HG03280 (cell line): ENCODE data around the gene SHISAL1.

Experiments
- ATAC-seq: cut with Tn5 transposase; IDR thresholded peaks from one replicate; pipeline ENCODE4 v1.9.1; 2021; ENCODE audit warnings: mild to moderate bottlenecking, moderate library complexity; ENCODE audit not compliant: unreplicated experiment

SHISAL1 gene

DNA sequence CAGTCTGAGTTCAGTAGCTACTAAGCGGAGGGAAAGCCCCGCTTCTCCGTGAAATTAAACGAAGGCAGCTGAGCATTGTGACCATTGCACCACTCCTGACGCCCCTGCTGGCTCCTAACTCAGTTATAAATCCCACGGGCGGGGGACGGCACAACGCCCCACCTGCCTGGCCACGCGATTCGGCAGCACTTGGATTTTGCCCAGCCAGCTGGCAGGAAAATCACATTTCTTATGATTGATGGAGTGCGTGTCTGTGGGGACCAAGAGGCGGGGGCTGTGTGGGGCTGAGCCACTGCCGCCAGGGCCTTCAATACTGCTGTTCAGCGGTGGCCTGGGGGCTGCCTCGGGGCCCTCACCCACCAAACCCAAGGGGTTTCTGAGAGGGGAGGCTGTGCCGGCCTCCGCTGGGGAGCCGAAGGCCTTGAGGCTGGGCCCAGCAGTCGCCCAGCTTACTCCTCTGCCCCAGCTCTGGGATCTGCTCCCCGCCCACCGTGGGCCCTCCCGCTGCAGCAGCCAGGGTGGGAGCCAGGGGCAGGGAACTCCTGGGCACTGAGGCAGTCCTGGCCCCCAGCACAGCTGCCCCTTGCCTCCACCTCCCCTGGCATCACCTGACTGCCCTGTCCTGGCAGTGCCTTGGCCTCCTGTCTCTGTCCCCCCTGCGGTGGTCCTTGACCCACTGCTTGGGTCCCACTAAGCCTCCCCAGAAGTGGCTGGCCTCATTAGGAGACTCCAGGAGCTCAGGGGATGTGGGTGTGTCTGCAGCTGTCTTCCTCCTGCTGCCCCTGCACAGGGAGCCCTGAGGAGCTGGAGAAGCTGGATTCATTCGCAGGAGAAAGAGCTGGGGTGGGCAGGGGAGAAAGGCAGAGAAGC is 30.7 kb downstream of the SHISAL1 start:
- ATAC-seq = no peak

DNA sequence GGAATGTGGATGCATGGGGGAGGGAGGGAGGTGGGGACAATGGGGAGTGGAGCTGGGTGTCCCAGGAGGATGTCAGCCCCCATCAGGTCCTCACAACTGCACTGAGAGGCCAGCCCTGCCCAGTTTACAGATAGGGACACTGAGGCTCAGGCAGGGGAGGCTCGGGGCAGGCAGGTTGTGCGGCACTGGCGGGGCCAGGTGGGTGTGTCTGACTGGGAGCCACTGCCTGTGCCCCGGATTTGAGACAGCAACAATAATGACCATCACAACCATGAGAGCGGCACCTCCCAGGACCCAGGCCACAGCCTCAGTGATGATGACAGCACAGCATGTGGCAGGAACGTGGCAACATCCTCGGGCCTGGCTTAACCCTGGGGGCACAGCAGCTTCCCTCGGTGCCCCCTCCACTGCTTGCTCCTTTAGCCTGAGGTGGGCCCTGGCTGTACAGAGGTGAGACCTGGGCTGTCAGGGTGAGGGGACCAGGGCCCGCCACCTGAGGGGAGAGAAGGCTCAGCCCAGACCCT is 32.0 kb downstream of the SHISAL1 start:
- ATAC-seq = no peak

DNA sequence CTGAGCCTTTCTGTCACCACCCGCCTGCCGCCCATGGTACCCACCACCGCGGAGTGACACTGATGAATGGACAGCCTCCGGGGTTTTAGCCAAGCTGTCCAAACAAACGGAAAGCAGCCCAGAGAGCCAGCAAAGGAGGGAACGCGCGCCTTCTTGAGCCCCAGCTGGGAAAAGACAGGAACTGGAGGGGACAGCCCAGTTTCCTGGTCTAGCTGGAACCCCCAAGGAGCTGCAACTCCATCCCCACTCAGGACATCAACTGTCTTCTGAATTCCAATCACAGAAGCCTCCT is 33.7 kb downstream of the SHISAL1 start:
- no peak for ATAC-seq

DNA sequence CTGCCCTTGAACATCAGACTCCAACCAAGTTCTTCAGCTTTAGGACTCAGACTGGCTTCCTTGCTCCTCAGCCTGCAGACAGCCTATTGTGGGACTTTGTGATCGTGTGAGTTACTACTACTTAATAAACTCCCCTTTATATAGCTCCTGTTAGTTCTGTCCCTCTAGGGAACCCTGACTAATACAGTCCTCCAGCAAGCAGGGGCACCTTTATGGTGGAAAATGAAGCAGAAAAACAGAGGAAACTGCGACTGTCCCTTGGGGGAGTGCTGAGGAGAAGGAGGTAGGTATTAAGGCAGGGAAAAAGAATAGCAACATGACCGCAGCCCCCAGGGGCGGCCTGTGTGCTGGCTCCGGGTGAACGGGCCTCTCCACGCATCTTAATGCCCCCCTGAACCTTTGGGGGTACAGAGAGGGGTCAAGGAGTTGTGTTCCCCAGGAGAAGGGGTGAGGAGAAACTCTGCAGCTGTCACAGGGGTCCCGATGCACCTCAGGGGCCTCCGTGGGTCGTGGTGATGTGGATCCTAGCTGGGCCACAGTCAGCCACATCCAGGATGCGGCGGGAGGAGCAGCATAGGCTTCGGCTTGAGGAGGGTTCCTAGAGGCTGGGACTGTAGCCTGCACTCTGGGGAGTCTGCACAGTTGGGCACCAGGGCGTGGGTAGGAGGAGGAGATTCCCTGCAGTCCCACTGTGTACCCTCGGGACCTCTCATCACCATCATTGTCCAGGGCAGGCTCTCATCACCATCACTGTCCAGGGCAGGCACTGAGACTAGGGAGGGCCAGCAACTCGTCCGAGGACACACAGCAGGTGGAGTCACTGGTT is 34.3 kb downstream of the SHISAL1 start:
- ATAC-seq = no peak

DNA sequence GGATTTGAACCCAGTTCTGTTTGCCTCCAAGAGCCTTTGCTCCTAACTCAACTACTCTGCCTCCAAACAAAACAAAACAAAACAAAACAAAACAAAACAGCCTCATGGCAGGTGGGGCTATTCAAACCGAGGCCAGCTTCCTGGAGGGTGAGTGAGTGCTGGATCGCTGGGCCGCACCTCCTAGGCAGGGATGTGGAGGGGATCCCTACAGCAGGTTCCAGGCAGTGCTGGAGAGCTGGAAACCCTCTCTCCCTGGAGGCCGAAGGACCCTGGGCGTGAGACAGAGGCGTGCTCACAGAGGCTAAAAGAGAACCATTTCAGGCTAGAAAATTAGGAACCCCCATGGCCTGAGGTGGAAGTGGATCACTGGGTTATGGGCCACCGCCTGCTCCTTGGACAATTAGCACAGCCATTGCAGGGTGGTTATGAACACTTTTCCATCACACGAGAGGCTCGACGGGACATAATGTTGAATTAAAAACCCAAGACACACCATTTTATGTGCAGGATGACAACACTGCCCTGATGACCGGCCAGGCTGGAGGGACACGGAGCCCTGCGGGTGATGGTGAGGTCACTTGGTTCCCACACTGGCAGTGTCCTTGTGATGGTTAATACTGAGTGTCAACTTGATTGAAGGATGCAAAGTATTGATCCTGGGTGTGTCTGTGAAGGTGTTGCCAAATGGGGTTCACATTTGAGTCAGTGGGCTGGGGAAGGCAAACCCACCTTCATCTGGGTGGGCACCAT is 35.2 kb downstream of the SHISAL1 start:
- no peak for ATAC-seq

DNA sequence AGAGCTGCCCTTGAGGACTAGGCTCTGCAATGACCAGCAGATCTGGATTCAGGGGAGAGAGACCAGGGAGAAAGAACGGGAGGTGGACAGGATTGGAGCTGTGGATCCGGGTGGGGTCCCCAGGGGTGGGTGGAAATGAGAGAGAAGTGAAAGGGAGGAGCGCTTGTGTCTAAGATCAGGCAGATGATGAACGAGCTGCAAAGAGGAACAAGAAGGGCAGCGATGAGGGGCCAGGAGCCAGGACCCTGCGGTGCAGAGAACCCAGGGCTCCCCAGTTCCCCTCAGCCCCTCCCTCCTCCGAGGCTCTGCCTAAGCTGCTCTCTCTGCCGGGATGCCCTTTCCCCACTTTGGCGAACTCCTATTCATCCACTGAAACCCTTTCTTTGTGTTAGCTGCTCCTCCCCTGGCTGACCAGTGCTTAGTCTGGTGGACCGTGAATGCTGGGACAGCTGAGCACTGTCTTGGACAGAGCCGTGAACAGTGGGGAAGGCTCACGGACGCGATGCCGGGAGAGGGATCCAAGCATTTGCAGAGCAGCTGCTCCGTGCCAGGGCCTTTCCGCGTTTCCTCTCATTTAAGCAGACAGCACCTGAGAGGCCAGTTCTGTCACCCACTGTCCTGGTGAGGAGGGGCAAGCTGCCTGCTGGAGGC is 35.9 kb downstream of the SHISAL1 start:
- ATAC-seq = no peak

DNA sequence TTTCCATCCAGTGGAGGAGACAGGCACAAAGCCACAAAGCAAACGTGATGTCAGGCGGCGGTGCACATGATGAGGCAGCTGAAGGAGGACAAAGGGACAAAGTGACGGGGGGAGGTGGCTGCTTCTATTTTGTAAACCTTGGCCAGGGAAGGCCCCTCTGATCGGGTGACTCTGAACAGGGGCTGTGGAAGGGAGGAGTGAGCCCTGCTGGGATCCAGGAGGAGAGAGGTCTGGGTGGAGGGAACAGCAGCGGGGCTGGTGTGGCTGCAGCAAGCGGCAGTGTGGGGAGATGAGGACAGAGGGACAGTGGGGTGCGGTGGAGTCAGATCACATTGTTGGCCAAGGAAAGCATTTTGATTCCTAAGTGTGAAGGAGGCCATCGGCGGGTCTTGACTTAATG is 36.7 kb downstream of the SHISAL1 start:
- ATAC-seq = no peak

DNA sequence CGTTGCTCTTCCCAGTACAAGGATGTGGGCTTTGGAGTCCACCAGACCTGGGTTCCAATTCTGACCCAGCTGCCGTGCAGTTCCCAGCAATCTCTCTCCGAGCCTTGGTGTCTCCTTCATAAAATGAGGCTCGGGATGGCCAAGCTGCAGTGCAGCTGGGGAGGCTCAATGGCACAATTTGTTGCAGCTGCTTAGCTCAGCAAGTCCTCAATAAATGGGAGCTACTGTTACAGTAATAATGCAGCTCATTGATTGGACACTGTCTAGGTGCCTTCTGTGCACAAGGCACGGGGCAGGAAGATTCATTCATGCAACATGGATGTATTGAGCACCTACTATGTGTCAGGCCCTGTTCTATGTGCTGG is 37.1 kb downstream of the SHISAL1 start:
- ATAC-seq = no peak

DNA sequence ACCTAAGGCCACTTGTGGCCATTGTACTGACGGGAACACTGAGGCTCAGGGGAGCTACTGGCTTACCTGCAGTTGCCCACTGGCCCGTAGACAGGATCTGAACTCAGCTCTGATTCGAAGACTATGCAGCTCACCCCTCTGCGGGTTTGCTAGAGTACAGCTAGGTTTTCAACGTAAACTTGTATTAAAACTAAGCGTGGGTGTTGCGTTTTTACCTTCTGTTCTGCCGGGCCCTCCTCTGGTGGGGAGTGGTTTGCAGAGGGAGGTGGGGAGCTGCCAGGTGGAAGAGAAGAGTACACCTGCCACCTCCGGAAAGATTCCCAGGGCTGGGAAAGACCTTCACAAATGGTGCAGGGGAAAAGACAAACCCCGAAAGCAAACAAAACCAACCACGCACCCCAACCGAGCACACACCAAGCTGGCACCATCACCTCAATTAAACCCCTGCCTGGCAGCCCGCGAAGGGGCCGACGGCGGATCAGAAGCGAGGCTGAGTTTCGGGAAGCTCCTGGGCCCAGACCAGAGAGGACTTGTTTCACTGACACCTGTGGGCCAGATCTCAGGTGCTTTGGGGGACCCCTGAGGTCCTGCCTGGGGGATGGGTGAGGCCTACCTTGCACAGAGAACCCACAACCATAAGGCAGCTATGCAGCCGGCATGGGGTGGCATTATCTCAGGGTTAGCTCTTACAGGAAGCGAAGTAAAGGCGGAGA is 37.7 kb downstream of the SHISAL1 start:
- ATAC-seq = no peak

DNA sequence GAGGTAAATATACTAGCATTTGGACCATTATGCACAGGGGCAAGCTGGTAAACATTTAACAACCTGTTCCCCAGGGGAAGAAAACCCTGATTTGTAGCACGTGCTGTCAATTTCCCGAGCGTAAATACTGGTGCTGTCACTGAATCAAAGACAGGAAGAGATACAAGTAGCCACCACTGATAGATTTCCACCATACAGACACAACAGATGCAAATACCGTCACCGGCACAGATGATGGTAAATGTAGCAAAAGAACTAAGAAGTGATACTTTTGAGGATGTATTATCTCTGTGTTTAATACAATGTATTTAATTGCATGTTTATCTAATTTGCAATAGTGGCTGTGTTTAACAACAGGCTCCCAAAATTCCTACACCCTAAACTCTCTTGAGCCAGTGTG is 39.6 kb downstream of the SHISAL1 start:
- no peak for ATAC-seq

DNA sequence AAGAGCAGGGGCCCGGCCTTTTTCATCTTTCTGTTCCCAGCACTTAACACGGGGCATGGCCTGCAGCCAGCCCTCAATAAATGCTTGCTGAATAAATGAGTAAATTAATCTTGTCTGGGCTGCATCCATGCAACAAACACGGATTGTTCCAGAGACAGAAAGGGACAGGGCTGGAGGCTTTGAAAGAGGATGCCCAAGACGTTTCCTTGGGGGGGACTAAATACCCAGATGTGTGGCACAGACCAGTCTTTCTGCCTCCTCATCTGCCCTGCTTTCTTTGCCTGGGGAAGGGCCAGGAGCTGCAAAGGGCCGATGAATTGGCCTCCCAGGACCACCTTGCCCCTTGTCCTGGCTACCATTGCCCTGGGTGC is 40.4 kb downstream of the SHISAL1 start:
- no peak for ATAC-seq

DNA sequence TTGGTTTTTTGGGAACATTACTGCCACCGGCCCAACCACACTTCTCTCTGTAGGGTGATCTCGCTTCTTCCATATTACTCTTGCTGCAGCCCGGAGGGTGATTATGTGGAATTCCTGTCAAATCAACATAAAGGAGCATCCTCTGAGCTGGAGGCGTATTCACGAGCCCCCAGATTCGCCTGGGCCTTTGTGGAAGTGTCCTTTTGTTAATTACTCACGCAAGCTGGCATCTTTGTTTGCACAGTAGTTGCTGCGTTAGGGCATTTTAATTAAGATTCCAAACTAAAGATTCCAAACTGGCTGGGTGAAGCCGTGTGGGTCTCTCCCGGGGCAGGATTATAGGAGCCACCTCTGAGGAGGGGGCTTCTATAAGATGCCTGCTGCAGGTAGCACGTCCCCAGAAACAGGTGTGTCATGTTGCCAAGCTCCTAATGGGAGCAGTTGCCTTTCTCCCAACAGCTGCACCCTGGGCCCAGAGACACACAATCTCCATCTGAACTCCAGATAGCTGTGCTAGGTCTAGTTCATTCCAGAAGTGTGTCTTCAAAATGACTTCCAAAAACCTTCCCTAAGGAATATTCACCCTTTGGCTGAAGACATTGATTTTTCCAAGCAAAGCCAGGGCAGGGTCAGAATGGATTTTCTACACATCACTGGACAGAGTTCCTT is 40.9 kb downstream of the SHISAL1 start:
- no peak for ATAC-seq

DNA sequence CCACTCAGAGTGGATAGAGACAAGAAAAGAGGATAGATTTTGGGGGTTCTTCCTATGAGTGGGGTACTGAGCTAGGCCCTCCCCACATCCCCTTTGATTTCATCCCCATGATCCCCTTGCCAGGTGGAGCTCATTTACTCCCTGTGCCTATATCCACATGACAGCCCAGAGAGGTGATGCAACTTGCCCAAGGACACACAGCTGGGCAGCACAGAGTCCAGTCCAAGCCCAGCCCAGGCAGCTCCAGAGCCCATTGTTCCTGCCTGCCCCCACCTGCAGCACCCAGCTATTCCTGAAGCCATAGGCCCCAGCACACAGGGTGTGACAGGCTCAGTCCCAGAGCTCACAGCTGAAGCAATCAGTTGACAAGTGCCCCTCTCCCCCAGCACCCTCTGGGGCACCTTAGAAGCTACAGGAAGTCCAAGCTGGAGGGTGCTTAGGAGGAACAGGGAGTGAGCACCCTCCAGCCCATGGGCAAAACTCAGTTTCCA is 41.7 kb downstream of the SHISAL1 start:
- ATAC-seq = no peak

DNA sequence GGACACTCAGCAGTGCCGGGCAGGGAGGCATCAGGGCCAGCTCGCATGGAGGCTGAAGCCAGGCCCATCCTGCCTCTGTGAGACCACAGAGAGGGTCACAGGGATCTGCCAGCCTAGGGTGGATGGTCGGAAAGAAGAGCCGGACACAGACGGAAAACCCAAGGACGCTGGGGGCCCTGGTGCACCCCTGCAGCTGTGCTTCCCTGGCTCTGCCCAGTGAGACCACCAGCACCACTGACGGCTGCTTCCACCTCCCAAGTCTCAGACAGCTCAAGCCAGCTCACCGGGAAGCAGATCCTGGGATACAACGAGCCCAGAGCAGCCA is 42.2 kb downstream of the SHISAL1 start:
- no peak for ATAC-seq

DNA sequence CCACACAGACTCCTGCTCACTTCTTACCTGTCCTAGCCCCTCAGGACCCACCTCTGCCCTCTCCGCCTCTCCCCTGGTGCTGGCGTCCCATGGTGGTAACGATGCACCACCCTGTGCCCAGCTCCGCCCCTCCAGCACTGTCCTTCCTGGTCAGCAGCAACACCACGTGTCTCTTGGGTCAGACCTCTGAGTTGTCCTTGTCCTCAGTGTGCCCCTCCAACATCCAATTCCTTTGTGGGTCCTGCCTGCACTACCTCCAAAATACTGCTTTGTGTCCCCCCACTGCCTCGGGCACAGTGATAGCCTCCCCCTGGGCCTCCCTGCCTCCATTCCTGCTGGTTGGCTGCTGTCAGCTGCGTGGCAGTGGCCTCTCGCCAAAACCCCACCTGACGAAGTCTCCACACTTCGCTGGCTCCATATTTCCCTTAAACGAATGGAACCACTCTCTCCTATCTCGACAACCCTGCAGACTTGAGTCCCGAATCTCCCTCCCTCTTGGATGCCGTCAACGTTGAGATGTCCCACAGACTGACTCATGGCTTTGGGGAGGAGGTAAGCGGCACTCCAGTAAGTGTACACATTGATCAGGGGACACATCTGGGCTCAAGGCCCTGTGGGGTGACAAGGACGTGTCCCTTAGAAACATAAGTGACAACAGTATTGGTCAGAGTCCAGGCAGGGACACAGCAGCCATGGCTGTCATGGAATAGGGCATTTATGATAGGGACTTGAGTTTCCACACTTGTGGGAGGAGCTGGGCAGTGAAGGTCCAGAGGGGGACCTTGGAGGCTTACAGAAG is 42.8 kb downstream of the SHISAL1 start:
- ATAC-seq = no peak

DNA sequence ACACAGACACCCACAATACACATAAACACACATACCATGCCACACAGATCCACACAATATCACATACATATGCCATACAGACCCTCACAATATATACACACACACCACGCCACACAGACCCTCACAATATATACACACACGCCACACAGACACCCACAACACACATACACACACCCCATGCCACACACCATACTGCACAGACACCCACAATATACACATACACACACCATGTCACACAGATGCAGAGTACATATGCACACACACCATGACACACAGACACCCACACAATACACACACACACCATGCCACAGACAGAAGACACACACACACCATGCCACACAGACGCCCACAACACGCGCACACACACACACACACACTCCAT is 43.6 kb downstream of the SHISAL1 start:
- ATAC-seq = no peak

DNA sequence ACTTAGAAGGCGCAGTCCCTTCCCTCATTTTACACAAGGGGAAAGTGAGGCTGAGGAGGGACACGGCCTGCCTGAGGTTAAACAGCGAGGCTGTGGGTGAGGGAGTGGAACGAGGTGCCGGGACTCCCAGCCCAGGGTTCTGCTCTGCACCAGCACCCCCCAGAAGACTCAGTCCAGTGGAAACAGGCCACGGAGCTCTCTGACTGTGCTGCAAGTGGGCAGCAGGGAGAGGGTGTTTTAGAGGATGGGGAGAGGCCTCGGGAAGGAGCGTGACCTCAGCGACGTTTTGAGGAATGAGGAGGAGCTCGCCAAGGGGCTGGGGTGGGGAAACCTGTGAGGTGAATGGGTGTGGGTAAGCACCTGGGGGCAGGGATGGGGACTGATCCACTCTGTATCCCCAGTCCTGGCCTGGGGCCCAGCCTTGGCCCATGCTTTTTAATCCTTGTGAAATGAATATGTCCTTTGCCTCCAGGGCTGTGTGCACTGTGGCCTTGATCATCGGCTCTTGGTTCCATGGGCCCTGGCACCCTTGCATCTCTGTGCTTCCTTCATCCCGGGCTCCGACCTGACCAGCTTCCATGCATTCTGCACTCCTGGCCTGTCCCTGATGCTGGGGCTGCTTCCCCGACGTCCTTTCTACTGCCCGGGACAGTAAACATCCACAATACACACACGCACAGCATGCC is 44.2 kb downstream of the SHISAL1 start:
- no peak for ATAC-seq

DNA sequence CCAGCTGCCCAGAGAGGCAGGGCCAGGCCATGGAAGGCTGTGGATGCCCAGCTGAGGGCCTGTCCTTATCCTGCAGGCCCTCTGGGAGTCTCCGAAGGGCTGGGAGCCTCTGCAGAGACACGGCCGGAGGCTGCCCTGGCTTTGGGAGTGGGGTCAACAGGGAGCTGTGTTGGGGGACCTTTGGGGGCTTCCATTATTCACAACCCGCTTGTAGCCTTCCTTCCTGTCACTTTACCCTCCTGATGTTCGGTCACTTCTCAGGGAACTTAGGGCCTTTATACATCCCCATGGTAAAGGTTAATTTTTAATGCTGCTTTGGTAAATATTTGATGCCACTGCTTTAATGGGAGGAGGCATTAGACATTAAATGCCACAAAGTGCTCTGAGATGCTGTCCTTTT is 44.9 kb downstream of the SHISAL1 start:
- ATAC-seq = no peak
